GM19372 (cell line): Measurements from ENCODE around the gene SLC44A4.

Experiments
- ATAC-seq: cut with Tn5 transposase; IDR thresholded peaks from one replicate; pipeline ENCODE4 v1.9.1; 2021; ENCODE audit warnings: mild to moderate bottlenecking, low read depth, moderate library complexity; ENCODE audit not compliant: unreplicated experiment

SLC44A4 gene

DNA sequence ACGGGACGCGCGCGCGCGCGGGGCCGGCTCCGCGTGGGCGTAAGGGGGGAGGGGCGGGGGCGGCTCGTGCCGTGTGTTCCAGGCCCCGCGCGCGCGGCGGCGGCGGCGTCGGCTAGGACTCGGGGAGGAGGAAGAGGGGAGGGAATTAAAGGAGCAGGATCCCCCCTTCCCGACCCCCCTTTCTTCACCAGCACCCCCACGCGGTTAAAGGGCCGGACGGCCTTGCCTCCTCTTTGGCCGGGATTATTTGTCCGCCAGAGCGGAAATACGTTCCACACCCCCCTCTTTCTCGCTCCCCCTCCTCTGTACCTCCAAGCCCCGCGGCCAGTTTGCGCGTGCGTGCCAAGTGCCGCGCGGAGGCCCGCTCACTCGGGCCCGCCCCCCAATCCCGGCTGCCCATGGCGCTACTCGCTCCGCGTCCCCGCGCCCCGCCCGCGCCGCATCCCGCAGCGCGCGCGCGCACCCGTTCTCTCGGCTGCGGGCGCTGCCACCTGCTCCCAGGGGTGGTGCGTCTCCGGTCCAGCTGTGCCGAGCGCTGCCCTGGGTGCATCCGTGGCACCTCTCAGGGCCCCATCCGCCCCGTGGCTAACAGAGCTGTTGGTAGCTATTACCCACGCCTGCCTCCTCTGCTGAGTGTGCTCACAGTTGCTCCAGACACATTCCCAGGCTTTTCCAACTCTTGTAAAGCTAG lies 23.3 kb upstream of the SLC44A4 start, which contains the start of gene ZBTB12:
ZBTB12 (minus strand) TSS at position 134 of the 691 bp plus-strand sequence. CDS start 781 bp downstream, outside the sequence.
- ATAC-seq: peak; percentile 75

DNA sequence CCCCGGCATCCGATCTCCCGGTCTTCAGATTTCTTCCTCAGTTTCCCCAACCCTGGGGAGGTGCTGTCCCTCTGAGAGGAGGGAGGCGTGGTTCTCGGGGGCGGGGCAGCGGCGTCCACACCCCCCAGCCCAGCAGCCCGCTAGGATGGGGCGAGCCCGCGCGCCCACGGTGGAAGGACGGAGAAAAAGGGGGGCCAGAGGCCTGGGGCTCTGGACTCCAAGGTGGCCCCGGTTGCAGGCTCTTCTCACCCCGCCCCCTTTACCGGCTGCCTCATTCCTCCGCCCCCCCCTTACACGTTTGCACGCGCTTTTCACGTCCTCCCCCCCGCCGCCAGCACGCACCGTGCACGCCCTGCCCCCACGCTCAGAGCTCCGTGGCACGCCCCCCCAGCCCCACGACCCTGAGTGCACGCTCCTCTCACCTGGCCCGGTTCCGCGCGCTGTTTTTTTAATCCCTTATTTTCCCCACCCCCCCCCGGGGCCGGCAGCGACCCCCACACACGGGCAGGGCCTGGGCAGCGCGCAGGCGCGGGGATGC lies 22.7 kb upstream of the SLC44A4 start:
- no peak for ATAC-seq

DNA sequence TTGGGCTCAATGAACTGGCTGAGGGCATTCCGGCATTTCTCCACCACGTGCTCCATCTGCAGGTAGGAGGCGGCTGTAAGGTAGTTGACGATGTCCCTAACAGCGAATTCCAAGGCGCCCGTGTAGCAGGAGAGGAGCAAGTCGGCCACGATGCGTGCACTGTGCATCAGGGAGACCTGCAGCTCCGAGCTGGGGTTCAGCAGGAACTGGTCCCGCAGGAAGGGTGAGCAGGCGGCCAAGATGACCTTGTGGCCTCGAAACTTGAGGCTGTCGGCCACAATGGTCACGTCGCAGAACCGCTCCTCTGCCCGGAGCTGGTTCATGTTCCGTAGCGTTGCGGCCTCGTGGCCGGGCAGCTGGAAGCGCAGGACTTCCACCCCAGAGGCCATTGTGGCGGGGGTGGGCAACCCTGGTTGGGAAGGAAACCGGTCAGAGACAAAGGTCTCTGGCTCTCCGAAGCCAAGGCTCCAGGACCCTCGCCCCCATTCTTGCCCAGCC lies 22.2 kb upstream of the SLC44A4 start:
- ATAC-seq: no peak

DNA sequence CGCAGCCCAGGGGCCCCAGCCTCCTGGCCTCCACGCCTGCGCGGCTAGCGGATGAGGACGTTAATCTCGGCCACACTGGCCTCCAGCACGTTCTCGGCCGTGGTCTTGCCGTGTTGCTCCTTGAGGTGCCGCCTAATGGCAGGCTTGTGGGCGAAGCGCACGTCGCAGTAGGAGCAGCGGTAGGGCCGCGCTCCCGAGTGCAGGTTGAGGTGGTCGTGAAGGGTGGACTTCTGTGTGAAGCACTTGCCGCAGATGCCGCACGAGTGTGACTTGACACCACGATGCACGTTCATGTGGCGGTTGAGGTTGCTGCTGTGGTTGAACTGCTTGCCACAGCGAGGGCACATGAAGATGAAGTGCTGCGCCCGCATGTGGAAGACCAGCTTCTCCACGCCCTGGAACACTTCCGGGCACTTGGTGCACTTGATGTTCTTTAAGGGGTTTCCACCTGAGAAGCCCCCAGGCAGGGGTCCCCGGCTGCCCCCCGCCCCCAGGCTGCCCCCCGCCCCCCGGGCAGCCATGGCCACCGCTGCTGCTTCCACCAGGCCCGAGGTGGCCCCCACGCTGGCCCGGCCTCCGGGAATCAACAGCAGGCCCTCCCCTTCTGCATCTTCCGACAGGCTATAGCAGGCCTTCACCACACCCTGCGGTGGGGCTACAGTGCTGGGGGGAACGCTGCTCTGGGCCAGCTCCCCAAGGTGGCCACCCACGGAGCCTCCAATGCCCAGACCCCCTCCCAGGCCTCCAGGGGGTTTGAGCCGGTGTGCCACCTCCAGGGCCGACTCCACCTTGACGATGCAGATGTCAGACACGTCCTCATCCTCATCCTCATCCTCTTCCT lies 21.3 kb upstream of the SLC44A4 start:
- no peak for ATAC-seq

DNA sequence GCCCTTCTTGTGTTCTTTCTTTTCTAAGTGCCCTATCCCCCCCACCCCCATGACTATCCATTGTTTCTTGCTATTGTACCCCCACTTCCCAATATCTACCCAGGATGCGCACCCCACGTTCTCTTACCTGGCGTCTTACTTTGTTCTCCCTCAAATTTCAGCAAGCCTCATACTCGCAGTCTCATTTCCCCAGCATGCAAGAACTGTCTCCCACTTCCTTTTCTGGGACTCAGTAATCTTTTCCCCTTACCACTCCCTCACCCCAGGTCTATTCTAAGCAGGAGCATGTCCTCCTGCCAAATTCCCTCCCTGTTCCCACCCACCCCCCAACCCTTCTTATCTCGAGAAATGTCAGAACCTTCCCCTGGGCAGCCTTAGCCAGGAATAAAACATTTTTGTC lies 20.4 kb upstream of the SLC44A4 start:
- ATAC-seq: no peak

DNA sequence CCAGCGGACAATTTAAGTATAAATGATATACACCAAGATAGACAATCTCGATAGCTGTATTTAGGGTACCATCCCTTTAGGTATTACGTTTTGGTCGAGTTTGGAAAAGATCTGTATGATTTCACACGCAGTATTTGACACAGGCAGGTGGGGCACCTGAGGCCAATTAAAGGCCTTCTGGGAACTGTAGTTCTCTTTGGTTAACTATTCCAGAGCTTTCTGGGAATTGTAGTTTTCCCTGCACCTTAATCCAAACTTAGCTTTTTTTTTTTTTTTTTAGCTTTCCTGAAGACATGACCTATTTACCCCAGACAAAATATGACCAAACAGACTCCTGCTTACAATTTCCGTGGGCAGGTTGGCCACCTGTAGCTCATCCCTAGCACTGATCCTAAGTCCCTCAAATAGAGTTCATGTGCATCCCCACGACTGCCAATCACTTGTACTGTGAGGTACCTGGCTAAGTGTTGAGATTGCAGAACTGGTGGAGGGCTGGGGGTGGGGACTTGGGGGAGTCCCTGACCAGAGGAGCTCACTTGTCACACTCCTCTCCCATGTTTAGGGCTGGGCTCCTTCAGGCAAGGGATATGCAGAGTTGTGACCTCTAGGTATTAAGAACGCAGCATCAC lies 19.7 kb upstream of the SLC44A4 start:
- no peak for ATAC-seq

DNA sequence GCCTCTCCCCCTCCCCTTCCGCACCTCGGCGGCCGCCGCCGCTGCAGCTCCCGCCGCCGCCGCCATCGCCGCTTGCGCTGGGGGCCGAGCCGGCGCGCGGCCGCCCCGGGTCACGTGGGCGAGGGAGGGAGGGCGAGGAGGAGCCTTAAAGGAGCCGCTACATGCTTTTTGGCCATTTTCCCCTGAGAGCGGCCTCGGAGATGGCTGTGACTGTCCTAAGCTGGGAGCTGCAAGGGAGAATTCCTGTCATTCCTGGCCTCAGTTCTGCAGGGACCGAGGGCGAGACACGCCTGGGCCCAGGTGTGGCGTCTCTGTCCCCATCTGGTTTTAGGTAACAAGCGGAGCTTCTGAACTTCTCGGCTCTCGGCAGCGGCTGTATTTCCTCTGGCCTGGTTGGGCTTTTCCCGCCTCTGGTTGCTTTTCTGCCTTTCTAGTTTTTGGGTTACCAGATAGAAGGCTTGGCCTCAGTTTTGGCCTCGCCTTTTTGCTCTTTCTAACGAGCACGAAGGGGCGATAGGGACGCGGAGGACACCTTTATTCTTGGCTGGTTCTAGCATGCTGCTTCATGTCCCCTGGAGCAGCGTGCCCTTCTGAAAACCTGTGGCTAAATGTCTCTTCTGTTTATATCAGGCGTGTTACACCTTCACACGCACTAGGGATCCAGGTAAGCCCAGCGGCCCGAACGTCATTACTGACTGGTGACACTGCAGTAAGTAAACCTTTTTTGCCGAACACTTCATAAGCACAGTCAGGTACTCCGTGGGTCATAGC lies 19.0 kb upstream of the SLC44A4 start, which contains the start of gene EHMT2:
EHMT2 (minus strand) TSS at position 87 of the 771 bp plus-strand sequence; CDS start at position 66, 21 bp downstream.
- peak; percentile 39 for ATAC-seq

DNA sequence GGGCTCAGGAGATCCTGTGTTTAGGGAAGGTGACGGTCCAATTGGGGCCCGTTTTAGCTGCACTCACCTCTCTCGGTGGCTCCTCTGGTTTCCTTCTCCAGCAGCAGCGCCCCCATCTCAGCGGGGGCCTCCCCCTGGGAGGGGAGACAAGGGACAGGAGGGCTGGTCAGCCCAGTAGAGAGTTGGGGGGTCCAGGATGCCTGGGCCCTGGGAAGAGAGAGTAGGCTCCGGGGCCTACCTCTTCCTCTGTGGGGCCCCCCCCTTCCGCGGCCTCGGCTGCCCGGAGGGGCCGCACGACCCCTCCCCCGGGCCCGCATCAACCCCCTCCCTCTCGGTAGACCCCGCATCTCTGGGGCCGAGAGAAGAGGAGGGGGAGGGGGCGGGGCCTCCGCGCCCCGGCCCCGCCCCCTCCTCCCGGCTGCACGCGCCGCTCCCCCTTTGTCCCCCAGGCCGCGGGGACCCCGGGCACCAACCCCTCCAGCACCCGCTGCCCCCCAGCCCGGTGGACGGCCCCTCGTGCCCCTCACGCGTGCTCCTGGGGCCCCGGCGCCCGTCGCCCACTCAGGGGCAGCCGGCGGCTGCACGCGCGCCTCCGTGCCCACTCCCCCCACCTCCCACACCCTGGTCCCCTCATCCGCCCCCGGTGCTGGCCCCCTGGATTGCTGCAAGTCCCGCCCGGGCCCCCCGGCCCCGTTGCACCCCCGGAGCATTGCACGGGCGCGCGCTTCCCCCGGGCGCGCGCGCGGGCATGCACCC lies 18.2 kb upstream of the SLC44A4 start:
- no peak for ATAC-seq

DNA sequence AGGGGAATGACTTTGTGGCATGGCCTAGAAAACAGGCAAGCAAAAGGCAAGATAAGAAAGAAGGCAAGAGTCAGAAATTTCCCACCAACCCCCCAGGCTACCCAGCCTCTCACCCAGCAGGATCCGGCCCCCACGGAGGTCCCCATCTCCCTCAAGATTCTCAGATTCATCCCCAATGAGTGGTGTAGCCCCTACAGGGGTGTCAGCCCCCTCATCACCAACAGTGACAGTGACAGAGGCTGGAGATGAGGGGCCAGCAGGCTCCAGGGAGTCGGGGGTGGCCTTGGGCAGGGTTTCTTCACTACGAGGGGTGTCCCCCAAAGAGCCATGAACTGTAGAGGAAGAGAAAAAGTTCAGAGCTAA lies 17.7 kb upstream of the SLC44A4 start:
- no peak for ATAC-seq

DNA sequence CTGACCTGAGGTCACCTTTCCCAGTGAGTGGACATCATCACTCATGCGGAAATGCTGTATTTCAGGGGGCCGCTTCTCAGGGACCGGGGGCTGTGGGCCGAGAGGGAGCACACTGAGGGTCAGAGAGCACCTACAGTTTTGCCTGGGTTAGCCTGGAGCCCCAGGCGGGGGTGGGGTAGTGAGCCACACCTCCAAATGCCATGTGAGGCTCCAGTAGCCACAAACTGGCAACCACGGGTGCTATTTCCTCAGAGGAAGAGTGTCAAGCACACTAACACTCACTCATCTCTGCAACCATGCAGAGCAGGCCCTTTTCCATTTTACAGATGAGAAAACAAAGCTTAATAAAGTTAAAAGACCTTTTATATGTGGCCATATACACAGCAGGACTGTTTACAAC lies 14.0 kb upstream of the SLC44A4 start:
- ATAC-seq: no peak

DNA sequence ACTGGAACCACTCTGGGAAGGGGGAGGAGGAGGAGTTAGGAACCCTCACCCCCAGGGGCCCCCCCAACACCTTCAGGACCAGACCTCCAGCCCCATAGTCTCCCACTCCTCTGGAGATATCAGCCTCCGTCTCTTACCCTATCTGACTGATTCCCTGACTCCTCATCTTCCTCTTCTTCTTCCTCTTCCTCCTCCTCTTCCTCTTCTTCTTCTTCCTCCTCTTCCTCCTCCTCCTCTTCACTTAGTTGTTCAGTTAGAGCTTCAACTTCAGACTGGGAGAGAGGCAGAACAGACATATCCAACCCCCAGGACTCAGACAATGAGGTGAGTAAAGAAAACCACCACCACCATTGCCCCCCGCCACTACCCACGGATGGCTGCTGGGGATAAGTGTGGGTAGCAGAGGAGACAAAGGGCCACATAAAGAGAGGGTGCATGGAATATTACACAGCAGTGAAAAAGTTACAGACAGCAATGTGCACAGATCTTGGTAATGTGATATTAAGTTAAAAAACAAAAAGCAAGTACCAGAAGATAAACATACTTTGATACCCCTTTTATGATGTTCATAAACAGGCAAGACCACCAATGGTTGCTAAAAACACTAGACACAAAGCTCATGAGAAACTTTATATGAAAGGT lies 10.7 kb upstream of the SLC44A4 start:
- ATAC-seq: no peak

DNA sequence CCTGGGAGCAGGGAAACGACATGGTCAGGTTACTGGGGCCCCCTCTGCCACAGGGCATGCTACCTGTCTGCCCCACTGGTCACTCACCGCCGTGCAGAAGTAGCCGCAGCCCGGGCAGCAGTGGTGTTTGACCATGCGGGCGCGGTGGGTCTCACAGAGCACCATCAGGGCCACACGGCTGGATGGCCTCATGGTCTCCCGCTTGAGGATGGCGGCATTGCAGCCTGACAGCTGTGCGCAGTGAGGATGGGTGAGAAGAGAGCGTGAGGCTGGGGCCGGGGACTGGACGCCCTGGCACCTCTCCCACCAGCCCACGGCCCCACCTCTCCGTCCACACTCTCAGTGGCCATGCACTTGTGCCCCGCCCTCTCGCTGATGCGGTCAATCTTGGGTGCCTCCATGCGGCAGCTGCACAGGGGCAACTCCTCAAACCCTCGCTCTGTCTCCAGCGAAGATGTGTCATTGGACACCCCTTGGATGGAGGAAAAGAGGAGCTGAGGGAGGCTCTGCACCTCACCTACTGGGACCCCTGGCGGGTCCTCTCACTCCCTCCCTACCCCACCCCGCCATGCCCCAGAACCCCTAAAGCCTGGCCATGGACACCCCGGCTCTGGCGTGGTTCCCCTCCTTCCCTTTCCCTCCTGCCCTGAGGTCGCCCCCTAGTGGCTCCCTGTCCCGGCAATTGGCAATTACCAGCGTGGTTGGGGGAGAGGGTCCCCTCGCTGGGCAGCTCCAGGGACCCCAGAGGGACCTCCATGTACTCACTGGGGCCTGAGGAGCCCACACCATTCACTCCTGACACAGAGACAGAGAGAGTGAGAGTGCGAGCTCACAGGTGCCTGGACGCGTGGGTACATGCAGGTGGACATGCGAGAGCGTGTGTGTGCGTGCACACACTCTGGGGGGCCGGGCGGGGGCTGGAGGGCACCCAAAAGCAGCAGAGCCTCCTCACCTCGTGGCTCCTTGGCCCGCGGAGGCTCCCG lies 9.8 kb upstream of the SLC44A4 start:
- no peak for ATAC-seq

DNA sequence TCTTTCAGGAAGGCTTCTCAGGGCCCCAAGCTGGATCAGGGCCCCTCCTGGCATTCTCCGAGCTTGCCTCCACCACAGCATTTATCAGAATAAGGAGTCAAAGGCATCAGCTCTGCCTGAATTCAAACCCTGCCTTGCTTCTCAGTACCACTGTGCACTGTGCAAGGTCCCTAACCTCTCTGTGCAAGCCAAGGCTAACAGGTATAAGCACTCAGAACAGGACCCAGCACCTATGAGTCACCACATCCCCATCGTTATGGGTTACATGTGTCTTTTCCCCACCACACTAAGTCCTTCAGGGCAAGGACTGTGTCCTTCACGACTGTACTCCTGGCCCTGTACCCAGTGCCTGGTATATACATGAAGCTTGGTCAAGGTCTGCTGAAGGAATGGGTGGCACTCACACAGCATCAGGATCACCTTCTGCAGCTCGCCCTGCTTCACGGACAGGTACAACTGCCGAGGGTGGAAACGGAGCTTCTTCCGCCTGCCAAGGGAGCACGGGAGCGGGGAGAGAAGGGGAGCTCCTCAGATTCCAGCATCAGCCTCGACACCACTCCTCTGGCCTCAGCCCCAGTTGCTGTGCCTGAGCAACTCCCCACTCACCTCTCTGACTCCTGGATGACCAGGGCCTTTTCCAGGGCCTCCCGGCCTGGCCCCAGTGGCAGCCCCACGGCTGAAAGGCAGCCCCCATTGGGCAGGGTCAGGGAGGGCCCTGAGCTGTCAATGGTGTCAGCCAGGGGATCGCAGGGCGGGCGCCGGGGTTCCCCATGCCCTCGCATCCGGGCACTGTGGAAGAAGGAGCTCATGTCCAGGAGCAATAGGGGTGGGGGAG lies 8.6 kb upstream of the SLC44A4 start:
- ATAC-seq: no peak

DNA sequence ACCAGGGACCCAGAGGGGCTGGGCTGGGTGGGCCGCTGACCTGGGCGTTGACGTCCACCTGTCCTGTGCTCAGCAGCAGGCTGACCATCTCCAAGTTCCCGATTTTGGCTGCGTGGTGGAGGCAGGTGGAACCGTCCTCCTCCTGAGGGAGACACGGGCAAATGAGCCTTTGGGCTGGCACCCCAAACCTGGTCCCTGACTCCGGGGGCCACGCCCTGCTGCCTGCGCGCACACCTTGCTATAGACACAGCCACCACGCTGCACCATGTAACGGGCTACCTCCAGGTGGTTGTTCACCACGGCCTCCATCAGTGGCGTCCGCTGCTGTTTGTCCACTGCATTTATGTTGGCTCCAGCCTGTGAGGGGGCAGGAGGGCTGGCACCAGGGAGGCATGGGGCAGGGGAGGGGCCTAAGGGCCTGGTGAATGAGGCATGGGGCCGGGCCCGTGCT lies 7.8 kb upstream of the SLC44A4 start:
- ATAC-seq: no peak

DNA sequence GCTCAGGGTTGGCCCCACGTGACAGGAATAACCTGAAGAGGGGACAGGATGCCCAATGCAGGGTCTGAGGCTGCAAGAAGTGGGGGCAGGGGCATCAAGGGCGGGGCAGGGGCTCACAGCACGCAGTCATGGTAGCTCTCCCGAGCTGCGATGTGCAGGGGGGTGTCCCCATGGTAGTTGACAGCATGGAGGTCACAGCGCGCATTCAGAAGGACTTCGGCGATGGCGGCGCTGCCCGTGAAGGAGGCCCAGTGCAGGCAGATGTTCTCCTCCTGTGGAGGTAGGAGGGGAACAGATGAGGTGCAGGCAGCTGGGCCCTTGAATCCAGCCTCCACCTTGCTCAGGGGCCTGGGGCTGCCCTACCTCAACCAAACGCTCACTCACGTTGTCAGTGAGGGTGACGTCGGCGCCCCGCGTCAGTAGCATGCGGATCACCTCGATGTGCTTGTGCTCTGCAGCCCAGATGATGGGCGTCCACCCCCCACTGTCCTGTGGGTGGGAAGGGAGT lies 5.8 kb upstream of the SLC44A4 start:
- ATAC-seq: no peak

DNA sequence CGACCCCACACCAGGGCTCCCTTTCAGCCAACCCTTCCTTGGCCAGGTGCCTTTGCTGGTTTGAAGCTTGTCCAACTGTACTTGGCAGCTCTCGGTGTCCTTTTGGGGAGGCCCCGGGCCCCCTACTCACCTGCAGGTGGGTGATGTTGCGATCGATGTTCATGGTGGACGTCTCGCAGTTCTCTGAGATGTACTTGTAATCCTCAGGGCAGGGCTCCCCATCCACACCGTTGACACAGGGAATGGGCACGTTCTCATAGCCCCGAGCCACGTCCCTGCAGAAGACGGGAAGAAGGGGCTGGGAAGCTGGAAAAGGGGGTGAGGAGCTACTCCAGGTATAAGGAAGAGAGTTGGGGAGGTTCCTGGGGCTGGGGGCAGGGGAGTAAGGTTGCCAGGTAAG lies 4.9 kb upstream of the SLC44A4 start:
- no peak for ATAC-seq

DNA sequence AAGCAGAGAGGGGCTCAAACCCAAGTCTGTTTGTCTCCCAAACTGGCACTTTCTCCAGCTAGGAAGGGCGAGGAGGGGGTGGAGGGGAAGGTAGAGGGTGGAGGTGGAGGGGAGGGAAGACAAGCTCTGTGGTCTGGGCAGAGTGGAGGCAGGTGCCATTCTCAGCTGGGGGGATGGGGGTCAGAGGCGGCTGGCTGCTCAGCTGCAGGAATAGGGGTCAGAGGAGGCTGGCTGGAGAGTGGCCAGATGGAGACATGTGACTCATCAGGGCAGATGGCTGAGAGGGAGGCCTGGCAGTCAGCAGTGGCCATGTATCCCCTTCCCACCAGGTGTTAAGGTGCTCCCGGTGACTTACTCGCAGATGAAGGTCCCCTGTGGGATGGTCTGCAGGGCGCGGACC lies 3.5 kb upstream of the SLC44A4 start:
- no peak for ATAC-seq
